ENCODE measurements around the gene ATAD2B.

- TF ChIP-seq CTCF (IDR thresholded peaks at IDR 0.05 in 4 of 5, conservative IDR thresholded peaks at IDR 0.05 in 1 of 5) (no peak), POLR2A (IDR thresholded peaks at IDR 0.05) (no peak)
These were observed 181.2 kb downstream of the ATAD2B start for GRCh38 chr2:23745726-23746105.

All from gastrocnemius medialis (tissue), 4 donors.